GM18861 (cell line): ENCODE data around the gene ANKRD44.
"Not testable (repeated sequence)": the region's sequence is repeated elsewhere in the genome, so short reads cannot be mapped to it uniquely, and the experiment has no call there.

Experiments used
- ATAC-seq: cut with Tn5 transposase; IDR thresholded peaks from one replicate; pipeline ENCODE4 v1.9.1; 2021; ENCODE audit not compliant: unreplicated experiment

The ANKRD44 gene

GRCh38 chr2:197310271-197310985 lies at the start of gene ANKRD44:
Gene ANKRD44 (minus strand): TSS chr2:197310780. CDS start chr2:197310604, 176 bp downstream.
- peak; percentile 54 for ATAC-seq

- no peak for ATAC-seq
Measured at GRCh38 chr2:197359859-197360258, 49.3 kb upstream of the ANKRD44 start.

GRCh38 chr2:197358931-197359330 lies 48.4 kb upstream of the ANKRD44 start:
- ATAC-seq = no peak

- no peak for ATAC-seq
Measured at GRCh38 chr2:197357986-197358385, 47.4 kb upstream of the ANKRD44 start.

GRCh38 chr2:197356136-197356535 lies 45.6 kb upstream of the ANKRD44 start:
- ATAC-seq = no peak

GRCh38 chr2:197354169-197354558 lies 43.6 kb upstream of the ANKRD44 start:
- no peak for ATAC-seq

- ATAC-seq = no peak
Measured at GRCh38 chr2:197353393-197354168, 43.0 kb upstream of the ANKRD44 start.

GRCh38 chr2:197349699-197350098 lies 39.1 kb upstream of the ANKRD44 start:
- ATAC-seq = no peak

- peak; percentile 72 for ATAC-seq
Measured at GRCh38 chr2:197348721-197349360, 38.3 kb upstream of the ANKRD44 start.

GRCh38 chr2:197345846-197346370 lies 35.3 kb upstream of the ANKRD44 start:
- no peak for ATAC-seq

- not testable (repeated sequence) for ATAC-seq
Measured at GRCh38 chr2:197343968-197344367, 33.4 kb upstream of the ANKRD44 start.

GRCh38 chr2:197340591-197340990 lies 30.0 kb upstream of the ANKRD44 start:
- ATAC-seq = no peak

GRCh38 chr2:197339496-197340220 lies 29.1 kb upstream of the ANKRD44 start:
- ATAC-seq = no peak

- ATAC-seq = no peak
Measured at GRCh38 chr2:197339016-197339415, 28.4 kb upstream of the ANKRD44 start.

- no peak for ATAC-seq
Measured at GRCh38 chr2:197332641-197333040, 22.1 kb upstream of the ANKRD44 start.

GRCh38 chr2:197328461-197328860 lies 17.9 kb upstream of the ANKRD44 start:
- no peak for ATAC-seq

GRCh38 chr2:197327472-197328098 lies 17.0 kb upstream of the ANKRD44 start:
- ATAC-seq = no peak

GRCh38 chr2:197327073-197327471 lies 16.5 kb upstream of the ANKRD44 start:
- ATAC-seq = no peak

GRCh38 chr2:197324801-197325200 lies 14.2 kb upstream of the ANKRD44 start:
- peak; percentile 95 for ATAC-seq
